RWPE2 (cell line): ENCODE data around the gene PVR.

ENCODE experiments used
- ATAC-seq: fragments of 200-7000 bp; cut with Tn5 transposase; 3 replicates; pipeline ENCODE4 v1.9.1; 2021; ENCODE audit warnings: low read depth
- DNase-seq: peaks from one replicate; pipeline ENCODE4 v3.0.0-alpha.2; 2020; ENCODE audit warnings: low spot score
- H3K27ac ChIP-seq: fragments of 450-650 bp; 2 replicates; pipeline ENCODE4 v1.5.1; 2017; ENCODE audit warnings: mild to moderate bottlenecking; ENCODE audit not compliant: poor library complexity, severe bottlenecking
- H3K27me3 ChIP-seq: fragments of 250-450 bp; sonication (Bioruptor Pico); 2 replicates; pipeline ENCODE4 v1.5.1; 2021; ENCODE audit warnings: mild to moderate bottlenecking, moderate library complexity; ENCODE audit not compliant: insufficient read depth, poor library complexity, severe bottlenecking
- H3K36me3 ChIP-seq: fragments of 250-450 bp; sonication (Bioruptor Pico); 2 replicates; pipeline ENCODE4 v1.5.1; 2020; ENCODE audit warnings: low read depth, mild to moderate bottlenecking, moderate library complexity
- H3K4me1 ChIP-seq: fragments of 250-450 bp; sonication (Bioruptor Pico); 2 replicates; pipeline ENCODE4 v1.5.1; 2021; ENCODE audit warnings: mild to moderate bottlenecking, moderate library complexity; ENCODE audit not compliant: insufficient read depth, poor library complexity, severe bottlenecking
- H3K4me3 ChIP-seq: fragments of 250-450 bp; sonication (Bioruptor Pico); 2 replicates; pipeline ENCODE4 v1.5.1; 2021; ENCODE audit warnings: mild to moderate bottlenecking, moderate library complexity; ENCODE audit not compliant: severe bottlenecking
- H3K9me3 ChIP-seq: fragments of 250-450 bp; sonication (Bioruptor Pico); 2 replicates; pipeline ENCODE4 v1.5.1; 2021; ENCODE audit warnings: mild to moderate bottlenecking, moderate library complexity; ENCODE audit not compliant: severe bottlenecking
- TF ChIP-seq, protein P1 (sequence below): fragments of 450-650 bp; IDR thresholded peaks from one replicate; pipeline ENCODE4 v1.5.1; 2017; ENCODE audit warnings: mild to moderate bottlenecking, moderate library complexity; ENCODE audit not compliant: poor library complexity, severe bottlenecking

Gene PVR

DNA sequence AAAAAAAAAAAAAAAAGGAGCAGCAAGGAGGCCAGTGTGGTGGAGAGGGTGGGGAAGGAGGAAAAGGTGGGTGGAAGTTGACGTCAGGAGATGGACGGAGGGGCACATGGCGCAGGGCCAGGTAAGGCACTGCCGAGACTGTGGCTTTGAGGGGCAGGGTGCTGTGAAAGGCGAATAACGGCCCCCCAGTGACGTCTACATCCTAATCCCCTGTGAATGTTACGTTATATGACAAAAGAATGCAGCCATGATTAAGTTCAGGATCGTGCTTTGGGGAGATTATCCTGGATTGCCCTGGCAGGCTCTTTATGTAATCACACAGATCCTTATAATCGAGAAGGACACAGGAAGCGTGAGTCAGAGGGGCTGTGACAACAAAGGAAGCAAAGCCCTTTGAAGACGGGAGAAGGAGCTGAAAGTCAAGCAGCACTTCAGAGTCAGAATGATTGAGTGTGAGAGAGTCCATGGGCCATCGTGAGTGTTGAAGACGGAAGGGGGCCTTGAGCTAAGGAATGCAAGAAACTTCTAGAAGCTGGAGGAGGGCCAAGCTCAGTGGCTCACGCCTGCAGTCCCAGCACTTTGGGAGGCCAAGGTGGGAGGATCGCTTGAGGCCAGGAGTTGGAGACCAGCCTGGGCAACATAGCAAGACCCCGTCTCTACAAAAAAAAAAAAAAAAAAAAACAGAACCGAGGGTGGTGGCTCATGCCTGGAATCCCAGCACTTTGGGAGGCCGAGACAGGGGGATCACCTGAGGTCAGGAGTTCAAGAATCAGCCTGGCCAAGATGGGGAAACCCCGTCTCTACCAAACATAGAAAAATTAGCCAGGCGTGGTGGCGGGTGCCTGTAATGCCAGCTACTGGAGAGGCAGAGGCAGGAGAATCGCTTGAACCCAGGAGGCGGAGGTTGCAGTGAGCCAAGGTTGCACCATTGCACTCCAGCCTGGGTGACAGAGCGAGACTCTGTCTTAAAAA lies 41.5 kb downstream of the PVR start:
- DNase-seq (no peak), ATAC-seq (peak; percentile 69)
- Histone ChIP-seq H3K27ac (peak overlapping the region; percentile 58), H3K36me3 (no peaks in the 10 kb centered on the region), H3K4me3 (no peak overlapping the region), H3K27me3 (no peaks in the 10 kb centered on the region), H3K4me1 (peaks cover 11% of the 10 kb centered on the region), H3K9me3 (no peaks in the 10 kb centered on the region)
- TF ChIP-seq, protein P1, sequence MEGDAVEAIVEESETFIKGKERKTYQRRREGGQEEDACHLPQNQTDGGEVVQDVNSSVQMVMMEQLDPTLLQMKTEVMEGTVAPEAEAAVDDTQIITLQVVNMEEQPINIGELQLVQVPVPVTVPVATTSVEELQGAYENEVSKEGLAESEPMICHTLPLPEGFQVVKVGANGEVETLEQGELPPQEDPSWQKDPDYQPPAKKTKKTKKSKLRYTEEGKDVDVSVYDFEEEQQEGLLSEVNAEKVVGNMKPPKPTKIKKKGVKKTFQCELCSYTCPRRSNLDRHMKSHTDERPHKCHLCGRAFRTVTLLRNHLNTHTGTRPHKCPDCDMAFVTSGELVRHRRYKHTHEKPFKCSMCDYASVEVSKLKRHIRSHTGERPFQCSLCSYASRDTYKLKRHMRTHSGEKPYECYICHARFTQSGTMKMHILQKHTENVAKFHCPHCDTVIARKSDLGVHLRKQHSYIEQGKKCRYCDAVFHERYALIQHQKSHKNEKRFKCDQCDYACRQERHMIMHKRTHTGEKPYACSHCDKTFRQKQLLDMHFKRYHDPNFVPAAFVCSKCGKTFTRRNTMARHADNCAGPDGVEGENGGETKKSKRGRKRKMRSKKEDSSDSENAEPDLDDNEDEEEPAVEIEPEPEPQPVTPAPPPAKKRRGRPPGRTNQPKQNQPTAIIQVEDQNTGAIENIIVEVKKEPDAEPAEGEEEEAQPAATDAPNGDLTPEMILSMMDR, result no peak

DNA sequence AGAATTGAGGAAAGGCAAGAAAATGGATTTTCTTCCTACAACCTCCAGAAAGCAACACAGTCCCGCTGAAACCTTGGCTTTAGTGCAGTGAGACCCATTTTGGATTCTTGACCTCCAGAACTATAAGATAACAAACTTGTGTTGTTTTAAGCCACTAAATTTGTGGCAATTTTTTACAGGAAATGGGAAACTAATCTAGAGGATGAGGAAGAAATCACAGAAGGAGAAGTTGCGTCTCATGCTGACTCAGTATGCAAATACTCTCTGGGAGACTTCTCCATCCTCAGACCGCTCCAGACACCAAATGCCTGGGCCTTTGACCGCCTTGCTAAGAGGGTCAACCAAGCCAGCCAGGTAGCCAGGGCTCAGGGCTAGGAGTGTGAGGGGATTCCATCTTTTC lies 42.2 kb downstream of the PVR start:
- TF ChIP-seq, protein P1, result no peak
- Histone ChIP-seq H3K36me3 (no peaks in the 10 kb centered on the region), H3K9me3 (no peaks in the 10 kb centered on the region), H3K27ac (peak overlapping the region; percentile 58), H3K4me1 (peaks cover 11% of the 10 kb centered on the region), H3K27me3 (no peaks in the 10 kb centered on the region), H3K4me3 (no peak overlapping the region)
- DNase-seq (no peak), ATAC-seq (no peak)

DNA sequence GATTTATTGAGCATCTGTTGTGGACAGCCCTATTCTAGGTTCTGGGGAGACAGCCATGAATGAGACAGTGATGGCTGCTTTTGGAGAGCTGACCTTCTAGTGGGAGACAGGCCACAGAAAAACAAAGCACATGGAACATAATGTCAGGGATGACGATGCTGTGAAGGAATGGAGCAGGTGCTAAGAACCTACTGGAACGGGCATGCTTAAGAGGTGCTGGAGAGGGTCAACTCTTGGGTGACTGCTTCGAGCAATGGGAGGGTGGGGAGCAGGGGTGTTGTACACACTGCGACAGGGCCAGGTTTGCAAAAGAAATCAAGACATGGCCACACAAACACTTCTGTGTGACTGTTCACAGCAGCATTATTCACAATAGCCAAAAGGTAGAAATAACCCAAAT lies 43.2 kb downstream of the PVR start:
- no peak overlapping the region for H3K27ac ChIP-seq
- TF ChIP-seq, protein P1, result no peak
- no peaks in the 10 kb centered on the region for H3K27me3 ChIP-seq
- peaks cover 14% of the 10 kb centered on the region for H3K4me1 ChIP-seq
- ATAC-seq (no peak), DNase-seq (no peak)
- H3K36me3 ChIP-seq, result no peaks in the 10 kb centered on the region
- H3K4me3 ChIP-seq, result no peak overlapping the region
- no peaks in the 10 kb centered on the region for H3K9me3 ChIP-seq

DNA sequence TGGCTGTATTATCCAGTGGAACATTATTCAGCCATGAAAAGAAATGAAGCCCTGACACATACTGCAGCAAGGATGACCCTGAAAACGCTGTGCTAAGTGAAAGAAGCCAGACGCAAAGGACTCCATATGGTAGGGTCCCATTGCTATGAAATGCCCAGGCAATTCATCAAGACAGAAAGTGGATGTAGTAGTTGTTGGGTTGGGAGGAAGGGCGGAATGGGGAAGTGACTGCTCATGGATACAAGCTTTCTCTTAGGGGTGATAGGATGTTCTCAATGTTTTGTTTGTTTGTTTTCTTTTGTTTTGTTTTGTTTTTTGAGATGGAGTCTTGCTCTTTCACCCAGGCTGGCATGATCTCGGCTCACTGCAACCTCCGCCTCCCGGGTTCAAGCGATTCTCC lies 44.2 kb downstream of the PVR start:
- no peaks in the 10 kb centered on the region for H3K9me3 ChIP-seq
- TF ChIP-seq, protein P1, result no peak
- H3K4me1 ChIP-seq, result peaks cover 22% of the 10 kb centered on the region
- no peaks in the 10 kb centered on the region for H3K27me3 ChIP-seq
- no peak for DNase-seq
- H3K27ac ChIP-seq, result no peak overlapping the region
- H3K36me3 ChIP-seq, result no peaks in the 10 kb centered on the region
- ATAC-seq, result no peak
- H3K4me3 ChIP-seq, result no peak overlapping the region
